Stimulated activated naive CD8-positive, alpha-beta T cell treated with anti-CD3 and anti-CD28 coated beads, Interleukin-15, amount 100 ng/mL, for 72 hours (primary cell): ENCODE results near the gene EFCC1.
"Not testable (repeated sequence)": the region's sequence is repeated elsewhere in the genome, so short reads cannot be mapped to it uniquely, and the experiment has no call there.

Source experiments
- ATAC-seq: fragments of 150-1000 bp; cut with Tn5 transposase; 2 replicates; pipeline ENCODE4 v1.10.0; 2021; ENCODE audit warnings: mild to moderate bottlenecking, moderate library complexity
- DNase-seq, 2 donors: peaks; one replicate each; pipeline ENCODE4 v3.0.0; 2021 to 2022
- H3K27ac Mint-ChIP-seq, 2 donors: one replicate each; pipeline ENCODE4 v1.8.0; 2022; ENCODE audit warnings: mild to moderate bottlenecking in 2 of 2, mixed read lengths in 2 of 2, moderate library complexity in 2 of 2
- H3K27me3 Mint-ChIP-seq: one replicate; pipeline ENCODE4 v1.8.0; 2022; ENCODE audit warnings: mixed read lengths
- H3K4me1 Mint-ChIP-seq: one replicate; pipeline ENCODE4 v1.8.0; 2022; ENCODE audit warnings: mild to moderate bottlenecking, mixed read lengths
- H3K4me3 Mint-ChIP-seq, 2 donors: one replicate each; pipeline ENCODE4 v1.8.0; 2022; ENCODE audit warnings: mild to moderate bottlenecking in 2 of 2, mixed read lengths in 2 of 2, moderate library complexity in 1 of 2
- H3K9me3 Mint-ChIP-seq, 2 donors: one replicate each; pipeline ENCODE4 v1.8.0; 2022; ENCODE audit warnings: mixed read lengths in 2 of 2

The EFCC1 gene

DNA sequence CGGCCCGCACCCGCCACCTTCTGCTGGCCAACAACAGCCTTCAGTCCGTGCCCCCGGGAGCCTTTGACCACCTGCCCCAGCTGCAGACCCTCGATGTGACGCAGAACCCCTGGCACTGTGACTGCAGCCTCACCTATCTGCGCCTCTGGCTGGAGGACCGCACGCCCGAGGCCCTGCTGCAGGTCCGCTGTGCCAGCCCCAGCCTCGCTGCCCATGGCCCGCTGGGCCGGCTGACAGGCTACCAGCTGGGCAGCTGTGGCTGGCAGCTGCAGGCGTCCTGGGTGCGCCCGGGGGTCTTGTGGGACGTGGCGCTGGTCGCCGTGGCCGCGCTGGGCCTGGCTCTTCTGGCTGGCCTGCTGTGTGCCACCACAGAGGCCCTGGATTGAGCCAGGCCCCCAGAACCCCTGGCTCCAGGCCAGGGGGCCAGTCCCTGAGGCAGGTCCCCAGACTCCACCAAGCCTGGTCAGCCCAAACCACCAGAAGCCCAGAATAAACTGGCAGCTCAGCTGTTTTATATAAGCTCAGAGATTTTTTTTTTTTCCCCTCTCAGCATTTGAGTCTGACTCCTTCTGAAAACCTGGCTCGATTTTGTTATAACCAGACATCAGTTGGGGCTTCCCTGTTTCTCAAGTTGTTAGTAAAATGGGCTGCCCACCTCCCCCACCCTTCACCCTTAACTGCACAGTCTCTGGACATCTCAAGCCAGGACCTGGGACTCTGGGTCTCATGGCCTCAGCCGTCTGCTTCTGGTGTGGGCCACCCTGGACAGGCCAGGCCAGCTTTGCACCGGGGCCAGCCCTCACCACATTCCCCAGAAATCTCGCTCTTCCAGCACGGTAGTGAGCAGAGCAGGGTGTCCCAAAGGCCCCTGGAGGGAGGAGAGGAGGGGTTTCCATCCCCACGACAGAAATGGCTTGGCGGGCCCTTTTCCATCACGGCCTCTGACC lies 61.1 kb downstream of the EFCC1 start:
- peaks cover 9% of the 10 kb centered on the region for H3K4me1 Mint-ChIP-seq
- no peak overlapping the region for H3K27ac Mint-ChIP-seq
- no peaks in the 10 kb centered on the region for H3K27me3 Mint-ChIP-seq
- DNase-seq (no peak), ATAC-seq (no peak)
- H3K4me3 Mint-ChIP-seq, result no peak overlapping the region
- H3K9me3 Mint-ChIP-seq, result no peaks in the 10 kb centered on the region

- no peak overlapping the region for H3K27ac Mint-ChIP-seq
- no peak overlapping the region for H3K4me3 Mint-ChIP-seq
- no peaks in the 10 kb centered on the region for H3K27me3 Mint-ChIP-seq
- H3K4me1 Mint-ChIP-seq, result peaks cover 7% of the 10 kb centered on the region
- peaks cover 0 to 7% of the 10 kb centered on the region in 2 donors for H3K9me3 Mint-ChIP-seq
- DNase-seq, result no peak
- ATAC-seq, result no peak
Measured at GRCh38 chr3:129063091-129063640, 62.1 kb downstream of the EFCC1 start.

GRCh38 chr3:129063841-129064482 lies 62.9 kb downstream of the EFCC1 start:
- no peak for ATAC-seq
- Mint-ChIP-seq H3K27me3 (no peaks in the 10 kb centered on the region), H3K4me1 (no peaks in the 10 kb centered on the region), H3K9me3 (peaks cover 0 to 7% of the 10 kb centered on the region in 2 donors), H3K4me3 (no peak overlapping the region), H3K27ac (no peak overlapping the region)
- DNase-seq, result no peak

DNA sequence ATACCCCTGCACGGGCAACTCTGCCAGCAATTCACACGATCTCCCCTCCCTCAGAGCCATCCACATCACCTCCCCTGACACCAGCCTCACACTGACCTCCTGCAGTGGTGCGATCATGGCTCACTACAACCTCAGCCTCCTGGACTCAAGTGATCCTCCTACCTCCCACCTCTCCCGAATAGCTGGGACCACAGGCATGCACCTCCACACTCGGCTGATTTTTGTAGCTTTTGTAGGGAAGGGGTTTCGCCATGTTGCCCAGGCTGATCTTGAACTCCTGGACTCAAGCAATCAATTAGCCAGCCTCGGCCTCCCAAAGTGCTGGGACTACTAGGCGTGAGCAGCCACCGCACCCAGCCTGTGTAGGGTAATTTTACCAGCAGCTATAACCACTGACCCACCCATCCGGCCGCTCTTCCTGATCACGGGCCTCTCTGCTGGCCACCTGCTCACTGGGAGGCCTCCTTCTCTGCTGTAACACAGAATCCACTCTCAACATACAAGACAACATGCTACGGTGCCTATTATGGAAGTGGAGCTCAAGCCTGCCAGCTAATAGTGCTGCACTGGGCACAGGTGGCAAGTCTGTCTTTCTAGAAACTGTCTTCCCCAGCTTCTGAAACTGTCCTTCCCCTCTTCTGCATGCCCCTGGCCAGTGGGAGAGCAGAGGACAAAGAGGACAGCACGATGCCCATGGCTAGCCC lies 64.1 kb downstream of the EFCC1 start:
- Mint-ChIP-seq H3K4me1 (peaks cover 6% of the 10 kb centered on the region), H3K27ac (no peak overlapping the region), H3K9me3 (peaks cover 0 to 7% of the 10 kb centered on the region in 2 donors), H3K27me3 (no peaks in the 10 kb centered on the region), H3K4me3 (no peak overlapping the region)
- ATAC-seq, result no peak
- DNase-seq, result no peak

DNA sequence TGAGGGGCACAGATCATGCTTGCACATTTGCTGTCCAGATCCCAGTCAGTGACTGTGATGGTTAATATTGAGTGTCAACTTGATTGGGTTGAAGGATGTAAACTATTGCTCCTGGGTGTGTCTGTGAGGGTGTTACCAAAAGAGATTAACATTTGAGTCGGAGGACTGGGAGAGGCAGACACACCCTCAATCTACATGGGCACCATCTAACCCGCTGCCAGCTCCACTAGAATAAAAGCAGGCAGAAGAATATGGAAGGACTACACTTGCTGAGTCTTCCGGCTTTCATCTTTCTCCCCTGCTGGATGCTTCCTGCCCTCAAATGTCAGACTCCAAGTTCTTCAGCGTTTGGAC lies 64.6 kb downstream of the EFCC1 start:
- H3K4me3 Mint-ChIP-seq, result no peak overlapping the region
- H3K9me3 Mint-ChIP-seq, result peaks cover 0 to 7% of the 10 kb centered on the region in 2 donors
- ATAC-seq (no peak), DNase-seq (no peak)
- peaks cover 9% of the 10 kb centered on the region for H3K4me1 Mint-ChIP-seq
- no peaks in the 10 kb centered on the region for H3K27me3 Mint-ChIP-seq
- H3K27ac Mint-ChIP-seq, result no peak overlapping the region

- peak; percentile 55 to 58 for DNase-seq
- H3K9me3 Mint-ChIP-seq, H3K27me3 Mint-ChIP-seq, H3K4me1 Mint-ChIP-seq: not testable (repeated sequence)
- peak overlapping the region; percentile 68 to 71 for H3K4me3 Mint-ChIP-seq
- peak; percentile 39 for ATAC-seq
- peak overlapping the region; percentile 51 to 81 for H3K27ac Mint-ChIP-seq
Measured at GRCh38 chr3:129067719-129068118, 66.6 kb downstream of the EFCC1 start.

DNA sequence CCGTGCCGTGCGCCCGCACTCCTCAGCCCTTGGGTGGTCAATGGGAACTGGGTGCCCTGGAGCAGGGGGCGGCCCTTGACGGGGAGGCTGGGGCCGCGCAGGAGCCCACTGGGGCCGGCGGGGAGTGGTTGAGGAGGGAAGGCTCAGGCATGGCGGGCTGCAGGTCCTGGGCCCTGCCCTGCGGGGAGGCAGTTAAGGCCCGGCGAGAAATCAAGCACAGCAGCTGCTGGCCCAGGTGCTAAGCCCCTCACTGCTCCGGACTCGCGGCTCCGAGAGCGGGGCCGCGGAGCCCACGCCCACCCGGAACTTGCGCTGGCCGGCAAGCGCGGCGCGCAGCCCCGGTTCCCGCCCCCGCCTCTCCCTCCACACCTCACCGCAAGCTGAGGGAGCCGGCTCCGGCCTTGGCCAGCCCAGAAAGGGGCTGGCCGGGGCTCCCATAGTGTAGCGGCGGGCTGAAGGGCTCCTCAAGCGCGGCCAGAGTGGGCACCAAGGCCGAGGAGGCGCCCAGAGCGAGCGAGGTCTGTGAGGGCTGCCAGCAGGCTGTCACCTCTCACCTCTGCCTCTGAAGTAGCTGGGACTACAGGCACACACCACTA lies 67.3 kb downstream of the EFCC1 start:
- peaks cover 0 to 7% of the 10 kb centered on the region in 2 donors for H3K9me3 Mint-ChIP-seq
- DNase-seq (no peak), ATAC-seq (peak; percentile 71)
- H3K4me1 Mint-ChIP-seq, result peaks cover 9% of the 10 kb centered on the region
- peak overlapping the region; percentile 68 to 76 for H3K4me3 Mint-ChIP-seq
- no peaks in the 10 kb centered on the region for H3K27me3 Mint-ChIP-seq
- peak overlapping the region; percentile 51 to 94 for H3K27ac Mint-ChIP-seq

GRCh38 chr3:129069313-129070085 lies 68.4 kb downstream of the EFCC1 start:
- H3K9me3 Mint-ChIP-seq, H3K4me3 Mint-ChIP-seq, H3K27ac Mint-ChIP-seq: not testable (repeated sequence)

DNA sequence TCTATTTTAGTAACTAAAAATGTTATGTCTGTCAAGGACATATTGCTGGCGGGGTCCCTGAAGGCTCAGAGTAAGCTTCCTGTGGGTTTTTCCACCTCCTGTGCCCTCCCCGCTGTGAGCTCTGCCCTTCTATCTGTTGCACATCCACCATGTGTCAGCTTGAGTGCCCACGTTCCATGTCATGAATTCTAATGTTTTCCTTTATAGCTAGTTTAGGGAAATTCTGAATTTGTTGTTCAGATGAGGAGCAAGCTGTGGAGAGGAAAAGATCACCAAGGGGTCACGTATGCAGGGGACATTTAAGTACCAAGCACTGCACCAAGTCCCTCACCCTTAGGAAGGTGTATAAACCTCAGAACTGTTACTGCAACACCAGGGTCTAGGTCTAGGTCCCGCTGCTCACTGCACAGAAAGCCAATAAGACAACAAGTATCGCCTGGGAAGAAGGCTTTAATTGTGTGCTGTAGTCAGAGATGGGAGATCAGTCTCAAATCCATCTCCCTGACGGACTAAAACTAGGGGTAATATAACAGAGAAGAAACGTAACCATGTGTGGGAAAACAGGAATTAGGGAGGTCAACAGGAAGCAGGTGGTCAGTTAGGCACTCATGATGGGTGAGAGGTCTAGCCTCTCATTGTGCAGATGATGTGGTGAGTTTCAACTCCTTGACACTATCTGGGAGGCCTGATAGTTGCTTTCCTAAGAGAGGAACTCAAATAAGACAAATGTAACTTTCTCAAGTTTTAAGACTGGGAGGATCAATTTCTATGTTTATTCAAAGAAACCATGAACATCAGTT lies 69.2 kb downstream of the EFCC1 start:
- Mint-ChIP-seq H3K4me3 (no peak overlapping the region), H3K27me3 (no peaks in the 10 kb centered on the region), H3K4me1 (peaks cover 9% of the 10 kb centered on the region), H3K9me3 (peaks cover 0 to 7% of the 10 kb centered on the region in 2 donors), H3K27ac (no peak overlapping the region)
- no peak for ATAC-seq
- no peak for DNase-seq

More at GRCh38 chr3:129069313-129070085, 68.4 kb downstream of the EFCC1 start:
- H3K27me3 Mint-ChIP-seq, DNase-seq, H3K4me1 Mint-ChIP-seq: not testable (repeated sequence)
- ATAC-seq, result peak; percentile 33

DNA sequence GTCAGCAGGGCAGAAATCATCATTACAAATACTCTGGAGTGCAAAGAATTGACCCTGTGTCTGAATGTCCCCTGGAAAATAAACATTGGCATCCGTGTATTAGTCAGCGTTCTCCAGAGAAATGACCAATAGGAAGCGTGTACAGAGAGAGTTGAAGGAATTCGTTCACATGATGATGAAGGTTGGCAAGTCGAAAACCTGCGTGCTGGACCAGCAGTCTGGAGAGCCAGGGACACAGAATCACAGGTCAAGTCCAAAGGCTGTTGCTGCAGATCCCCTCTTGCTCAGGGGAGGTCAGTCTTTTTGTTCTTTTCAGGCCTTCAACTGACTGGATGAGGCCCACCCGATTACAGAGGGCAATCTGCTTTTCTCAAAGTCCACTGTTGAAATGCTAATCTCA lies 76.1 kb downstream of the EFCC1 start:
- no peaks in the 10 kb centered on the region for H3K9me3 Mint-ChIP-seq
- ATAC-seq (no peak), DNase-seq (no peak)
- H3K27me3 Mint-ChIP-seq, result no peaks in the 10 kb centered on the region
- H3K4me1 Mint-ChIP-seq, result peaks cover 8% of the 10 kb centered on the region
- no peak overlapping the region for H3K4me3 Mint-ChIP-seq
- no peak overlapping the region for H3K27ac Mint-ChIP-seq

GRCh38 chr3:129078510-129078909 lies 77.4 kb downstream of the EFCC1 start:
- ATAC-seq, result no peak
- Mint-ChIP-seq H3K4me1 (peaks cover 11% of the 10 kb centered on the region), H3K4me3 (no peak overlapping the region), H3K27ac (no peak overlapping the region), H3K27me3 (no peaks in the 10 kb centered on the region), H3K9me3 (no peaks in the 10 kb centered on the region)
- DNase-seq, result no peak

DNA sequence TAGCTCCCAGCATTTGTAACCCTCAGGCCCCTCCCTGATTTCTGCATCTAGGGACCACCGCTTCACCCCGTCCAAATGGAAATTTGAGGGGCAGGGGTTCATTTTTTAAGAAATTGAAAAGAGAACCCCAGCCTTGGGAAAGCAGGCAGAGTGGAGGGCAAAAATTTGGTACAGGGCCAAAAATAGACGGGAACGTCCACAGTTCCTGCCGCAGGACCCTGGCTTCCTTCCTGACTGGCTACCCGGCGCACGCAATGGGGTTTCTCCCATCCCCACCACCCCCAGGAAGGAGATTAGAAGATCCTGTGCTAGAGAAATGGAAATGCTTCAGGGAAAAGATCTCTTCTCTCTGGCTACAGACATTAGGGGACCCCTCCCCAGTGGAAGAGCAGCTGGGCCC lies 80.4 kb downstream of the EFCC1 start:
- Mint-ChIP-seq H3K9me3 (no peaks in the 10 kb centered on the region), H3K27me3 (no peaks in the 10 kb centered on the region), H3K4me1 (peaks cover 19% of the 10 kb centered on the region), H3K4me3 (no peak overlapping the region), H3K27ac (peak overlapping the region in 1 of 2 donors; percentile 51)
- DNase-seq, result no peak
- no peak for ATAC-seq

- ATAC-seq (no peak), DNase-seq (no peak)
- no peak overlapping the region for H3K4me3 Mint-ChIP-seq
- peaks cover 19% of the 10 kb centered on the region for H3K4me1 Mint-ChIP-seq
- no peaks in the 10 kb centered on the region for H3K9me3 Mint-ChIP-seq
- peak overlapping the region in 1 of 2 donors; percentile 90 for H3K27ac Mint-ChIP-seq
- H3K27me3 Mint-ChIP-seq, result no peaks in the 10 kb centered on the region
Measured at GRCh38 chr3:129082026-129082425, 80.9 kb downstream of the EFCC1 start.

- ATAC-seq, result peak; percentile 34
- DNase-seq, result no peak
- H3K27ac Mint-ChIP-seq, result peak overlapping the region in 1 of 2 donors; percentile 68
- H3K4me3 Mint-ChIP-seq, result no peak overlapping the region
- no peaks in the 10 kb centered on the region for H3K9me3 Mint-ChIP-seq
- H3K27me3 Mint-ChIP-seq, result no peaks in the 10 kb centered on the region
- peaks cover 19% of the 10 kb centered on the region for H3K4me1 Mint-ChIP-seq
Measured at GRCh38 chr3:129084501-129084900, 83.4 kb downstream of the EFCC1 start.
